Measurements from ENCODE around the gene AHSA1. TPM values are rescaled to one million over a fixed set of nuclear protein-coding genes. Genes with fewer than 3 reads are reported as not detected.
A peak's percentile ranks its signal among the peaks of the same experiment; 100 is the strongest.

AHSA1 gene
- total RNA-seq, 1 donor from 2014 or later: 117 TPM

GRCh38 chr14:77490347-77490986, 32.6 kb downstream of the AHSA1 start:
- Mint-ChIP-seq H3K4me3 (ENCODE audit: unreplicated experiment) (no peak overlapping the region), H3K36me3 (ENCODE audit: unreplicated experiment) (no peaks in the 10 kb centered on the region), H3K9me3 (ENCODE audit: unreplicated experiment) (no peaks in the 10 kb centered on the region), H3K27me3 (ENCODE audit: unreplicated experiment) (no peaks in the 10 kb centered on the region), H3K4me1 (ENCODE audit: low read depth, unreplicated experiment) (no peaks in the 10 kb centered on the region), H3K27ac (ENCODE audit: unreplicated experiment) (no peak overlapping the region)
- no peak for DNase-seq
- TF ChIP-seq CTCF (IDR thresholded peaks at IDR 0.05; ENCODE audit: partially characterized antibody, unreplicated experiment): no peak

GRCh38 chr14:77491056-77491455, 33.2 kb downstream of the AHSA1 start:
- Mint-ChIP-seq H3K4me3 (ENCODE audit: unreplicated experiment) (no peak overlapping the region), H3K27me3 (ENCODE audit: unreplicated experiment) (no peaks in the 10 kb centered on the region), H3K4me1 (ENCODE audit: low read depth, unreplicated experiment) (no peaks in the 10 kb centered on the region), H3K9me3 (ENCODE audit: unreplicated experiment) (no peaks in the 10 kb centered on the region), H3K27ac (ENCODE audit: unreplicated experiment) (no peak overlapping the region), H3K36me3 (ENCODE audit: unreplicated experiment) (no peaks in the 10 kb centered on the region)
- TF ChIP-seq CTCF (IDR thresholded peaks at IDR 0.05; ENCODE audit: partially characterized antibody, unreplicated experiment): no peak
- DNase-seq: no peak

GRCh38 chr14:77495334-77495733, 37.4 kb downstream of the AHSA1 start:
- H3K4me3 Mint-ChIP-seq (ENCODE audit: unreplicated experiment): no peak overlapping the region

GRCh38 chr14:77498120-77498979, 40.5 kb downstream of the AHSA1 start, which contains the start of gene ISM2:
TSS of gene ISM2 (minus strand) at chr14:77498816. CDS start at chr14:77498793, 23 bp downstream.
- no peak within 1 kb of the TSS for H3K27ac Mint-ChIP-seq (ENCODE audit: unreplicated experiment)
- H3K4me1 Mint-ChIP-seq (ENCODE audit: low read depth, unreplicated experiment): no peaks in the 10 kb centered on the region
- peaks cover 5% of the 10 kb centered on the region for H3K36me3 Mint-ChIP-seq (ENCODE audit: unreplicated experiment)
- no peak for TF ChIP-seq CTCF (IDR thresholded peaks at IDR 0.05; ENCODE audit: partially characterized antibody, unreplicated experiment)
- peak; percentile 65 for DNase-seq
- H3K9me3 Mint-ChIP-seq (ENCODE audit: unreplicated experiment): peaks cover 6% of the 10 kb centered on the region
- peak within 1 kb of the TSS; percentile 78 for H3K4me3 Mint-ChIP-seq (ENCODE audit: unreplicated experiment)
- H3K27me3 Mint-ChIP-seq (ENCODE audit: unreplicated experiment): peaks cover 10% of the 10 kb centered on the region

More at GRCh38 chr14:77495334-77495733, 37.4 kb downstream of the AHSA1 start:
- Mint-ChIP-seq H3K4me1 (ENCODE audit: low read depth, unreplicated experiment) (no peaks in the 10 kb centered on the region), H3K27ac (ENCODE audit: unreplicated experiment) (no peak overlapping the region), H3K27me3 (ENCODE audit: unreplicated experiment) (peaks cover 5% of the 10 kb centered on the region), H3K9me3 (ENCODE audit: unreplicated experiment) (peaks cover 2% of the 10 kb centered on the region), H3K36me3 (ENCODE audit: unreplicated experiment) (no peaks in the 10 kb centered on the region)
- no peak for DNase-seq
- TF ChIP-seq CTCF (IDR thresholded peaks at IDR 0.05; ENCODE audit: partially characterized antibody, unreplicated experiment): no peak

Measured in glutamatergic neuron (in vitro differentiated cells).